ENCODE results near the gene DRC1.

The DRC1 gene

DNA sequence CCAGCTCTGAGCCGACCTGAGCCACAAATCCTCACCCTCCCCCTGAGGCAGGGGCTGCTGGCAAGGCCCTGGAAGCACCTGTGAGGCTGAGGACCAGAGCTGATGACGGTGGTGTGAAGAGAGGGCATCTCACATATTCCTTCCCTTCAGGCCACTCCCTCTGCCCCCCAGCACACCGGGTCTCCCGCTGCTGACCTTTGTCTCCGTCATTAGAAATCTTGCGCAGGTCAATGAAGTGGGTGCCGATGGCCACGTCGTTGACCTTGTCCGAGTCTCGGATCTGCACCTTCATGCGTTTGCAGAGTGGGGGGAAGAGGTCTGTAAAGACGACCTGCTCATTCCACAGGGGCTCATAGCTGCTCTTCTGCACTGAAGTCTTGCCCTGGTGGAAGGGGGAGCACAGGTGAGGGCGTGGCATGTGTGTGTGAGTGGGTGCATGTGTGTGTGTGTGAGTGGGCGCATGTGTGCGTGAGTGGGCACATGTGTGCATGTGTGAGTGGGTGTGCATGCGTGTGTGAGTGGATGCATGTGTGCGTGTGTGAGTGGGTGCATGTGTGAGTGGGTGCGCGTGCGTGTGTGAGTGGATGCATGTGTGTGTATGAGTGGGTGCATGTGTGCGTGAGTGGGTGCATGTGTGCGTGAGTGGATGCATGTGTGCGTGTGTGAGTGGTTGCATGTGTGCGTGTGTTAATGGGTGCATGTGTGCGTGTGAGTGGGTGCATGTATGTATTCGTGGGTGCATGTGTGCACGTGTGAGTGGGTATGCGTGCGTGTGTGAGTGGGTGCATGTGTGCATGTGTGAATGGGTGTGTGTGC is 80.7 kb downstream of the DRC1 start:
- DNase-seq (ENCODE audit: low read depth in 1 of 2, low spot score in 1 of 2) = no peak
- Histone ChIP-seq H3K27ac (replicated peaks) (no peak overlapping the region), H3K27me3 (ENCODE audit: insufficient read depth, poor library complexity, severe bottlenecking) (peaks cover under 1% of the 10 kb centered on the region), H3K4me3 (replicated peaks; ENCODE audit: insufficient read depth, low read length) (no peak overlapping the region)
- TF ChIP-seq POLR2AphosphoS5 (IDR thresholded peaks at IDR 0.05; ENCODE audit: low read depth) (no peak), SPI1 (IDR thresholded peaks at IDR 0.05; ENCODE audit: borderline replicate concordance, low read depth) (no peak), GABPA (IDR thresholded peaks at IDR 0.05; ENCODE audit: low read depth) (no peak), REST (IDR thresholded peaks at IDR 0.05; ENCODE audit: insufficient replicate concordance, low read depth) (no peak), CTCF (IDR thresholded peaks at IDR 0.05; ENCODE audit: insufficient read depth, low read length) (no peak)

GRCh38 chr2:26483027-26483326 is 81.3 kb downstream of the DRC1 start:
- TF ChIP-seq CTCF (IDR thresholded peaks at IDR 0.05; ENCODE audit: insufficient read depth, low read length) (no peak), SPI1 (IDR thresholded peaks at IDR 0.05; ENCODE audit: borderline replicate concordance, low read depth) (no peak), GABPA (IDR thresholded peaks at IDR 0.05; ENCODE audit: low read depth) (no peak), POLR2AphosphoS5 (IDR thresholded peaks at IDR 0.05; ENCODE audit: low read depth) (no peak), REST (IDR thresholded peaks at IDR 0.05; ENCODE audit: insufficient replicate concordance, low read depth) (no peak)
- H3K27ac ChIP-seq (replicated peaks) = no peak overlapping the region
- no peaks in the 10 kb centered on the region for H3K27me3 ChIP-seq (ENCODE audit: insufficient read depth, poor library complexity, severe bottlenecking)
- H3K4me3 ChIP-seq (replicated peaks; ENCODE audit: insufficient read depth, low read length) = no peak overlapping the region
- DNase-seq (ENCODE audit: low read depth in 1 of 2, low spot score in 1 of 2) = no peak

- no peaks in the 10 kb centered on the region for H3K27me3 ChIP-seq (ENCODE audit: insufficient read depth, poor library complexity, severe bottlenecking)
- H3K4me3 ChIP-seq (replicated peaks; ENCODE audit: insufficient read depth, low read length) = no peak overlapping the region
- DNase-seq (ENCODE audit: low read depth in 1 of 2, low spot score in 1 of 2) = no peak
- TF ChIP-seq CTCF (IDR thresholded peaks at IDR 0.05; ENCODE audit: insufficient read depth, low read length) = no peak
- TF ChIP-seq SPI1 (IDR thresholded peaks at IDR 0.05; ENCODE audit: borderline replicate concordance, low read depth) = no peak
- TF ChIP-seq GABPA (IDR thresholded peaks at IDR 0.05; ENCODE audit: low read depth) = no peak
- no peak for TF ChIP-seq REST (IDR thresholded peaks at IDR 0.05; ENCODE audit: insufficient replicate concordance, low read depth)
- TF ChIP-seq POLR2AphosphoS5 (IDR thresholded peaks at IDR 0.05; ENCODE audit: low read depth) = no peak
- no peak overlapping the region for H3K27ac ChIP-seq (replicated peaks)
Observed at GRCh38 chr2:26483516-26483915, 81.8 kb downstream of the DRC1 start.

All from HL-60 (cell line).